ENCODE results near the gene UTP18. TPM values are rescaled to one million over a fixed set of nuclear protein-coding genes. Genes with fewer than 3 reads are reported as not detected.

Gene UTP18
- total and polyA plus RNA-seq, 2 of the 13 experiments (the other 11 are each of a cell fraction or from before 2014, with no cell fraction given) = 35.2 to 104 TPM

DNA sequence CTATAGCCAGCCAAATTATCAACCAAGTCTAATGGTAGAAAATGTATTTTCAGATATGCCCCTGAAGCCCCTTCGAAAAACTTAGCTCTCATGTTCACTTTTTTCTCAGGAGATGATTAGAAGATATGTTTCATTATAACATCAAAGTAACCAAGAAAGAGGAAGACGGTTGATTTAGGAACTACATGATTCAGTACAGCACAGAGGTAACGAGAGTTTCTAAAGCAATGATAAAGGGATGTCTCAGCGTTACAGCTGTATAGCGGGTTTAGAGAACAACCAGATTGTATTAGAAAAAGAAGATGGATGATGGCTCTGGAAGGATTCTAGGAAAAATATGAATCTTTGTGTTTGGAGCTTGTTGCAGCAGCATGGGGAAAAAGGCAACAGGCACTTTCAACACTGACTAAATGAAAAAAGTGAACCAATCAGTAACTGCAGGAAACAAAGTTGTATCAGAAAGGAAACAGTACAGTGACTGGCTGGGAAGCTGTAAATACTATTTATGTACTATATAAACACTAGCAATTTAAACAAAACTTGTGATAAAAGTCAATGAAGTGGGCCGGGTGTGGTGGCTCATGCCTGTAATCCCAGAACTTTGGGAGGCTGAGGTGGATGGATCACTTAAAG lies 22.0 kb upstream of the UTP18 start (continued):
- TF ChIP-seq, protein P1, sequence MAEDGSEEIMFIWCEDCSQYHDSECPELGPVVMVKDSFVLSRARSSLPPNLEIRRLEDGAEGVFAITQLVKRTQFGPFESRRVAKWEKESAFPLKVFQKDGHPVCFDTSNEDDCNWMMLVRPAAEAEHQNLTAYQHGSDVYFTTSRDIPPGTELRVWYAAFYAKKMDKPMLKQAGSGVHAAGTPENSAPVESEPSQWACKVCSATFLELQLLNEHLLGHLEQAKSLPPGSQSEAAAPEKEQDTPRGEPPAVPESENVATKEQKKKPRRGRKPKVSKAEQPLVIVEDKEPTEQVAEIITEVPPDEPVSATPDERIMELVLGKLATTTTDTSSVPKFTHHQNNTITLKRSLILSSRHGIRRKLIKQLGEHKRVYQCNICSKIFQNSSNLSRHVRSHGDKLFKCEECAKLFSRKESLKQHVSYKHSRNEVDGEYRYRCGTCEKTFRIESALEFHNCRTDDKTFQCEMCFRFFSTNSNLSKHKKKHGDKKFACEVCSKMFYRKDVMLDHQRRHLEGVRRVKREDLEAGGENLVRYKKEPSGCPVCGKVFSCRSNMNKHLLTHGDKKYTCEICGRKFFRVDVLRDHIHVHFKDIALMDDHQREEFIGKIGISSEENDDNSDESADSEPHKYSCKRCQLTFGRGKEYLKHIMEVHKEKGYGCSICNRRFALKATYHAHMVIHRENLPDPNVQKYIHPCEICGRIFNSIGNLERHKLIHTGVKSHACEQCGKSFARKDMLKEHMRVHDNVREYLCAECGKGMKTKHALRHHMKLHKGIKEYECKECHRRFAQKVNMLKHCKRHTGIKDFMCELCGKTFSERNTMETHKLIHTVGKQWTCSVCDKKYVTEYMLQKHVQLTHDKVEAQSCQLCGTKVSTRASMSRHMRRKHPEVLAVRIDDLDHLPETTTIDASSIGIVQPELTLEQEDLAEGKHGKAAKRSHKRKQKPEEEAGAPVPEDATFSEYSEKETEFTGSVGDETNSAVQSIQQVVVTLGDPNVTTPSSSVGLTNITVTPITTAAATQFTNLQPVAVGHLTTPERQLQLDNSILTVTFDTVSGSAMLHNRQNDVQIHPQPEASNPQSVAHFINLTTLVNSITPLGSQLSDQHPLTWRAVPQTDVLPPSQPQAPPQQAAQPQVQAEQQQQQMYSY (CRISPR knock-in tag; IDR thresholded peaks at IDR 0.05) = no peak
- no peak for TF ChIP-seq ZNF484 (CRISPR knock-in tag; IDR thresholded peaks at IDR 0.05; ENCODE audit: borderline replicate concordance, low read depth)

DNA sequence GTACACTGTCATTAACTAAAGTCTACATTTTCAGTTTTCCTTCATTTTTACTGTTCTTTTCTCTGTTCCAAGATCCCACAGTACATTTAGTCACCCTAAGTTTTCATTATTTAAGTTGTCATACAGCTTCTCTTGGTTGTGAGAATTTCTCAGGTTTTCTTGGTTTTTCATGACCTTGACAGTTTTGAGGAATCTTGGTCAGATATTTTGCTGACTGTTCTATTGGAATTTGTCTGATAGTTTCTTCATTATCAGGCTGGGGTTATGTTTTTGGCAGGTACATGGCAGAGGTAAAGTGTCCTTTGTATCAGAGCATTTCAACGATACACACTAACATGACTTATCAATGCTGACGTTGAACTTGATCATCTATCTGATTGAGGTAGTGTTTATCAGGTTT lies 20.1 kb upstream of the UTP18 start:
- intact Hi-C loops (cut with micrococcal nuclease; ENCODE audit: unreplicated experiment) (no loop called here), in situ Hi-C loops (cut with HindIII; ENCODE audit: extremely low pct_ligation_motif_present, low pct_unique_long_range_greater_than_20kb) (no loop called here)
- WGBS (ENCODE audit: low lambda C conversion rate) = 96% methylated on average over 2 of the region's 2 CpGs
- no peak overlapping the region for H3K4me3 ChIP-seq (replicated peaks in 1 of 3; ENCODE audit: insufficient read depth in 1 of 3, low read depth in 2 of 3, low read length in 3 of 3)
- DNase-seq (ENCODE audit: low spot score) (no peak), ATAC-seq (no peak), FAIRE-seq (no peak)
- POLR2A ChIA-PET = no interaction called here
- no TSS peak for BruUV-seq (replicated peaks)
- H3K36me3 ChIP-seq (replicated peaks in 1 of 2; ENCODE audit: control insufficient read depth in 1 of 2, insufficient read depth in 2 of 2, low read length in 2 of 2) = peaks cover 3 to 4% of the 10 kb centered on the region in 2 experiments; a peak in 4 of 5 replicates
- H4K20me1 ChIP-seq (ENCODE audit: insufficient read depth, low read length) = no peaks in the 10 kb centered on the region
- CTCF ChIA-PET (ENCODE audit: low intra/inter-chr PET ratio, low total read pairs) = no interaction called here
- H2AFZ ChIP-seq (ENCODE audit: low read length) = no peak overlapping the region
- no peak overlapping the region for H3K4me2 ChIP-seq (ENCODE audit: low read depth, low read length)
- no peak overlapping the region for H3K27ac ChIP-seq (ENCODE audit: extremely low read length, insufficient read depth, low read length)
- peaks cover 15% of the 10 kb centered on the region for H3K4me1 ChIP-seq (ENCODE audit: insufficient read depth, low read length)
- H3K79me2 ChIP-seq (ENCODE audit: insufficient read depth, low read length) = peaks cover 38% of the 10 kb centered on the region
- H3K27me3 ChIP-seq (ENCODE audit: control insufficient read depth in 1 of 2, insufficient read depth in 2 of 2, low read length in 2 of 2) = no peaks in the 10 kb centered on the region
- peak; percentile 68 for TF ChIP-seq MAFF (IDR thresholded peaks at IDR 0.05; ENCODE audit: low read depth, low read length)
- TF ChIP-seq KLF16 (CRISPR knock-in tag; IDR thresholded peaks at IDR 0.05) = no peak
- peak; percentile 48 to 73; a peak in 3 of 4 replicates for TF ChIP-seq MAFK (conservative IDR thresholded peaks at IDR 0.05 in 1 of 2, IDR thresholded peaks at IDR 0.05 in 1 of 2; ENCODE audit: low read length in 2 of 2)
- no peak for TF ChIP-seq PHF20 (CRISPR knock-in tag; IDR thresholded peaks at IDR 0.05)
- no peak for TF ChIP-seq ZNF777 (CRISPR knock-in tag; IDR thresholded peaks at IDR 0.05)
- TF ChIP-seq, protein P2, sequence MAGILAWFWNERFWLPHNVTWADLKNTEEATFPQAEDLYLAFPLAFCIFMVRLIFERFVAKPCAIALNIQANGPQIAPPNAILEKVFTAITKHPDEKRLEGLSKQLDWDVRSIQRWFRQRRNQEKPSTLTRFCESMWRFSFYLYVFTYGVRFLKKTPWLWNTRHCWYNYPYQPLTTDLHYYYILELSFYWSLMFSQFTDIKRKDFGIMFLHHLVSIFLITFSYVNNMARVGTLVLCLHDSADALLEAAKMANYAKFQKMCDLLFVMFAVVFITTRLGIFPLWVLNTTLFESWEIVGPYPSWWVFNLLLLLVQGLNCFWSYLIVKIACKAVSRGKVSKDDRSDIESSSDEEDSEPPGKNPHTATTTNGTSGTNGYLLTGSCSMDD (CRISPR knock-in tag; IDR thresholded peaks at IDR 0.05) = no peak
- TF ChIP-seq ZZZ3 (CRISPR knock-in tag; IDR thresholded peaks at IDR 0.05; ENCODE audit: borderline replicate concordance) = no peak
- TF ChIP-seq YEATS2 (CRISPR knock-in tag; IDR thresholded peaks at IDR 0.05; ENCODE audit: borderline replicate concordance) = no peak
- TF ChIP-seq MEIS1 (CRISPR knock-in tag; IDR thresholded peaks at IDR 0.05; ENCODE audit: borderline replicate concordance) = no peak
- TF ChIP-seq ZNF562 (CRISPR knock-in tag; IDR thresholded peaks at IDR 0.05; ENCODE audit: borderline replicate concordance) = no peak
- TF ChIP-seq, protein P3, sequence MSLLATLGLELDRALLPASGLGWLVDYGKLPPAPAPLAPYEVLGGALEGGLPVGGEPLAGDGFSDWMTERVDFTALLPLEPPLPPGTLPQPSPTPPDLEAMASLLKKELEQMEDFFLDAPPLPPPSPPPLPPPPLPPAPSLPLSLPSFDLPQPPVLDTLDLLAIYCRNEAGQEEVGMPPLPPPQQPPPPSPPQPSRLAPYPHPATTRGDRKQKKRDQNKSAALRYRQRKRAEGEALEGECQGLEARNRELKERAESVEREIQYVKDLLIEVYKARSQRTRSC (CRISPR knock-in tag; IDR thresholded peaks at IDR 0.05; ENCODE audit: low read depth) = no peak
- no peak overlapping the region for H3K9ac ChIP-seq (ENCODE audit: insufficient read depth, low read depth, low read length)
- H3K9me3 ChIP-seq (ENCODE audit: low read length) = no peaks in the 10 kb centered on the region

Data from HepG2 (cell line).